Esophagus muscularis mucosa (tissue), 4 donors: ENCODE measurements around the gene FAM161A. TPM values are rescaled to one million over a fixed set of nuclear protein-coding genes. Genes with fewer than 3 reads are reported as not detected.
A peak's percentile ranks its signal among the peaks of the same experiment; 100 is the strongest.

ENCODE experiments used
- DNase-seq: peaks from one replicate; pipeline ENCODE4 v3.0.0-alpha.2; 2017; ENCODE audit errors: extremely low spot score
- H3K27ac ChIP-seq, 4 donors: fragments of 200-600 bp; sonication (generic); replicated peaks in 1 of 4; 1 replicate in 3 of 4; 2 replicates in 1 of 4; pipeline ENCODE4 v1.5.1; 2016 to 2019; ENCODE audit warnings: mild to moderate bottlenecking in 1 of 4
- H3K27me3 ChIP-seq, 4 donors: fragments of 200-600 bp; sonication (generic); one replicate each; pipeline versions ENCODE4 v1.5.1 to v1.6.0; 2016 to 2019
- H3K36me3 ChIP-seq, 4 donors: fragments of 200-600 bp; sonication (generic); one replicate each; pipeline ENCODE4 v1.5.1; 2016 to 2019
- H3K4me1 ChIP-seq, 4 donors: fragments of 200-600 bp; sonication (generic); one replicate each; pipeline ENCODE4 v1.5.1; 2016 to 2019
- H3K4me3 ChIP-seq, 4 donors: fragments of 200-600 bp; sonication (generic); 1 replicate in 2 of 4; 2 replicates in 2 of 4; pipeline ENCODE4 v1.5.1; 2016 to 2019; ENCODE audit warnings: mild to moderate bottlenecking in 4 of 4, moderate library complexity in 1 of 4
- H3K9me3 ChIP-seq, 4 donors: fragments of 200-600 bp; sonication (generic); 1 replicate in 3 of 4; 2 replicates in 1 of 4; pipeline ENCODE4 v1.5.1; 2016 to 2019
- CTCF ChIP-seq, 3 experiments: fragments of 200-600 bp in 2 of 3; fragments of 450-650 bp in 1 of 3; sonication (generic) in 2 of 3; IDR thresholded peaks; one replicate each; pipeline ENCODE4 v1.5.1; 2017 to 2019; ENCODE audit warnings: antibody characterized with exemption in 3 of 3, mild to moderate bottlenecking in 2 of 3, moderate library complexity in 1 of 3
- EP300 ChIP-seq: sonication (generic); formaldehyde crosslinking; IDR thresholded peaks from one replicate; pipeline ENCODE4 v1.6.1; 2017; ENCODE audit warnings: antibody characterized with exemption
- POLR2A ChIP-seq: fragments of 450-650 bp; IDR thresholded peaks from one replicate; pipeline ENCODE4 v1.6.1; 2017; ENCODE audit warnings: antibody characterized with exemption, moderate library complexity, mild to moderate bottlenecking, low read depth
- POLR2AphosphoS5 ChIP-seq, 2 donors: sonication (generic); formaldehyde crosslinking; IDR thresholded peaks; one replicate each; pipeline ENCODE4 v1.6.1; 2017; ENCODE audit warnings: antibody characterized with exemption in 2 of 2
- WGBS: methylation state at CpG from one replicate; pipeline ENCODE4 v1.1.5; 2018; 5-methylcytosine and 5-hydroxymethylcytosine counted together
- intact Hi-C: fragments of 100-400 bp; cut with DNase I; formaldehyde crosslinking; loops from one replicate; pipeline ENCODE4 v1.15.1; 2023
- total RNA-seq, 4 donors: library from RNA; depleted of rRNA; stranded (reverse); fragments of >200 nt; gene quantifications; one replicate each; pipeline versions ENCODE4 v1.1.0 to v1.2.1, GENCODE V29; 2016

Gene FAM161A
- total RNA-seq: 1 to 10 TPM in 3 of 4 donors, under 1 TPM in 1; 0.83 to 1.7 (median 1.3) TPM

- under 1% methylated on average over 28 of the region's 50 CpGs for WGBS
- intact Hi-C loops: loop anchor here (10.0 kb wide), 3 partner anchors 89 to 389 kb away; no protein-coding TSS in a partner anchor
- no peaks in the 10 kb centered on the region for H3K36me3 ChIP-seq
These were observed at the start of gene FAM161A for GRCh38 chr2:61853847-61854563. TSS of gene FAM161A (minus strand) at chr2:61854060. CDS start at chr2:61854041, 19 bp downstream.

GRCh38 chr2:61900281-61900680 is 46.4 kb upstream of the FAM161A start:
- WGBS: 61% methylated on average over 1 of the region's 1 CpG
- peaks cover 0 to 7% (median 5%) of the 10 kb centered on the region in 4 donors for H3K4me1 ChIP-seq
- no peak overlapping the region for H3K4me3 ChIP-seq
- H3K27ac ChIP-seq: no peak overlapping the region
- H3K36me3 ChIP-seq: no peaks in the 10 kb centered on the region
- peak; percentile 8 for DNase-seq
- no peaks in the 10 kb centered on the region for H3K27me3 ChIP-seq
- H3K9me3 ChIP-seq: no peaks in the 10 kb centered on the region
- TF ChIP-seq POLR2A: no peak
- TF ChIP-seq POLR2AphosphoS5 (IDR thresholded peaks at IDR 0.05): no peak
- TF ChIP-seq CTCF (IDR thresholded peaks at IDR 0.05): no peak
- no peak for TF ChIP-seq EP300
- intact Hi-C loops: no loop called here

More at GRCh38 chr2:61853847-61854563, at the start of gene FAM161A:
- TF ChIP-seq POLR2AphosphoS5 (IDR thresholded peaks at IDR 0.05): peak; percentile 68 to 74
- TF ChIP-seq CTCF (IDR thresholded peaks at IDR 0.05): no peak
- no peak for TF ChIP-seq POLR2A
- TF ChIP-seq EP300: no peak
- peak within 1 kb of the TSS; percentile 88 to 94 (median 91) for H3K27ac ChIP-seq
- peaks cover 0 to 16% (median 15%) of the 10 kb centered on the region in 4 donors for H3K4me1 ChIP-seq
- no peaks in the 10 kb centered on the region for H3K27me3 ChIP-seq
- peak; percentile 94 for DNase-seq
- H3K9me3 ChIP-seq: no peaks in the 10 kb centered on the region
- peak within 1 kb of the TSS; percentile 75 to 91 (median 81) for H3K4me3 ChIP-seq

GRCh38 chr2:61898810-61899209 is 45.0 kb upstream of the FAM161A start:
- Histone ChIP-seq H3K36me3 (no peaks in the 10 kb centered on the region), H3K9me3 (no peaks in the 10 kb centered on the region), H3K27ac (no peak overlapping the region), H3K4me3 (no peak overlapping the region), H3K4me1 (no peaks in the 10 kb centered on the region), H3K27me3 (no peaks in the 10 kb centered on the region)
- intact Hi-C loops: no loop called here
- TF ChIP-seq EP300 (no peak), CTCF (IDR thresholded peaks at IDR 0.05) (peak in 1 of 3 experiments; percentile 7), POLR2A (no peak), POLR2AphosphoS5 (IDR thresholded peaks at IDR 0.05) (no peak)
- peak; percentile 17 for DNase-seq
- WGBS: 47% methylated on average over 2 of the region's 2 CpGs

- H3K36me3 ChIP-seq: peaks cover 0 to 29% (median 14%) of the 10 kb centered on the region in 4 donors
- H3K4me1 ChIP-seq: peaks cover 17 to 26% (median 20%) of the 10 kb centered on the region in 4 donors
- intact Hi-C loops: loop anchor here (10.0 kb wide), 1 partner anchor 354 kb away; the partner anchor contains the start of gene XPO1
- no peaks in the 10 kb centered on the region for H3K9me3 ChIP-seq
- no peaks in the 10 kb centered on the region for H3K27me3 ChIP-seq
- TF ChIP-seq POLR2AphosphoS5 (IDR thresholded peaks at IDR 0.05) (peak; percentile 96 to 99), CTCF (IDR thresholded peaks at IDR 0.05) (no peak), POLR2A (peak; percentile 51), EP300 (no peak)
- WGBS: 1% methylated on average over 55 of the region's 74 CpGs
- DNase-seq: peak; percentile 96
- peak within 1 kb of the TSS; percentile 68 to 85 (median 72) for H3K4me3 ChIP-seq
- H3K27ac ChIP-seq: peak within 1 kb of the TSS; percentile 92 to 99 (median 94)
These were observed 34.6 kb upstream of the FAM161A start, which contains the start of gene CCT4 for GRCh38 chr2:61888267-61889055. TSS of gene CCT4 (minus strand) at chr2:61888656. CDS start at chr2:61888507, 149 bp downstream.
